Activated T-cell treated with anti-CD3 and anti-CD28 coated beads for 1 hour (primary cell): ENCODE results near the gene ACOT7.
"Not testable (repeated sequence)": the region's sequence is repeated elsewhere in the genome, so short reads cannot be mapped to it uniquely, and the experiment has no call there.

Source experiments
- DNase-seq: peaks from one replicate; pipeline ENCODE4 v3.0.0-alpha.2; 2020; ENCODE audit warnings: low read depth

The ACOT7 gene

DNA sequence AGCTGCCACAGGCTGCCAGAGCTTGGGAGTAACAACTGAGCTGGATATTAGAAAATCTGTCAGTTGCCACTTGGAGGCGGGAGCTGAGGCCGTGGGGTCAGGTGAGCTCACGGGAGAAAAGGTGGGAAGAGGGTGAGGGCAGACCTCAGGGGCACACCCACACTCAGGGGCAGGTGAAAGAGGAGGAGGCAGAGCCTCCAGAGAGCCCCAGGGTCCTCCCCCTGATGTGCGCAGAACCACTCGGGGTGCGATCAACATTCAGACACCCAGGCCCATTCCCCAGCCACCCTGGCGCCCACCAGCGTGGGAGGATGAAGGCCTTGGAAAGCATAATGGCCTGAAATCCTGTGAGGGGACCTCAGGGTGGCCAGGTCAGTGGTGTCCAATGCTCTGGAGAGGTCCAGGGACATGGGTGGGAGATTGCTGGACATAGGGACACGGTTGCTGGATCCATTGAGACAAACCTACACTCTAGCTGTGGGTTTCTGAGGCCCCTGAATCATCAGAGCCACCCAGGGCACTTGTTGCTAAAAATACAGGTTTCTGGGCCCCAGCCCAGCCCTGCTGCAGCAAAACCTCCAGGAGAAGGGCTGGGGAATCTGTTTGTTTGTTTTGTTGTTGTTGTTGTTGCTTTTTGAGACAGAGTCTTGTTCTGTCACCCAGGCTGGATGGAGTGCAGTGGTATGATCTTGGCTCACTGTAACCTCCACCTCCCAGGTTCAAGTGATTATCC is 83.3 kb downstream of the ACOT7 start:
- no peak for DNase-seq

DNA sequence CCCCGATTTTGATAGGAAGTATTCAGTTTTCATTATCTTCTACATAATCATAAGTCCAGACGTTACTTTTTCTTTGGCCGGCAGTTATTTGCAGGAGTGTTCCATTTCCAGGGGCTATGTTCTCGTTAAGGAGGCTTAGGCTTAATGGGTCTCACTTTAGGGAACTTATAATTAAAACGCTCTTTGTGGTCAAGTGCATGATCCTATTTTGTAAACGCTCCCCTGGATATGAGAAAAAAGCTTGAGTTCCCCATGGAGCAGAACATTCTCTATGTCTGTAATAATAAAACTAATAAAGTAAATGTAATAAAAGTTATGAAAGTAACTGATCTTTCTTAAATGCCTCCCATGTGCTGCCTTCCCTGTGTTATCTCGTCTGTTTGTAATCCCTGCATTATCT is 84.0 kb downstream of the ACOT7 start:
- DNase-seq: no peak

- DNase-seq: no peak
Observed at GRCh38 chr1:6308449-6308848, 85.1 kb downstream of the ACOT7 start.

- not testable (repeated sequence) for DNase-seq
Observed at GRCh38 chr1:6307682-6308081, 85.9 kb downstream of the ACOT7 start.

GRCh38 chr1:6307099-6307498 is 86.5 kb downstream of the ACOT7 start:
- DNase-seq: no peak

DNA sequence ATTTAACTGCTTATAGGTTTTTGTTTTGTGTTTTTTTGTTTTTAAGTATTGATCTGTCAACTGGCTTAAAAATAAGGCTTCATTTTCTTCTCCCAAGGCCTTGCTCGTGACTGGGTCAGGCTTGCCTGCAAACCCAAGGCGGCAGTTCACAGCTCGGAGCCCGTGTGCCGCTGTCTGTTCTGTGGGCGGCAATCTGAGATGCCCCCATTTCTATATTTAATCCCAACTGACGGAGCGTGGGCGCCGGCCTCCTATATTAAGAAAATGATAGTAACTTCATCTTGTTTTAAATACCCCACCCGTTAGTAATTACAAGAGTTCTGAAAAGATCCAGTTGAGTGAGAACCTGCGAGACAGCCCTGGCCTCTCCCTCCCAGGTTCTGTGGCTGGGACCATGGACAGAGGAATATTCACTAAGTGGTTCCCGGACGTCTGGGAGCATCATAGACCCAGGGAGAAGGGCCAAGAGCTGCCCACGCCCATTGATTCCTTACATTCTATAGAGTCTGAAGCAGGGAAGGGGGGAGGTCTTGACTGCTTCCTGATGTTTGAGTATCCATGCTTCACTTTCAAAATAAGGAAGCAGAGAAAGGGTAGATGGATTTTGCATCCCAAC is 90.1 kb downstream of the ACOT7 start:
- DNase-seq: no peak

DNA sequence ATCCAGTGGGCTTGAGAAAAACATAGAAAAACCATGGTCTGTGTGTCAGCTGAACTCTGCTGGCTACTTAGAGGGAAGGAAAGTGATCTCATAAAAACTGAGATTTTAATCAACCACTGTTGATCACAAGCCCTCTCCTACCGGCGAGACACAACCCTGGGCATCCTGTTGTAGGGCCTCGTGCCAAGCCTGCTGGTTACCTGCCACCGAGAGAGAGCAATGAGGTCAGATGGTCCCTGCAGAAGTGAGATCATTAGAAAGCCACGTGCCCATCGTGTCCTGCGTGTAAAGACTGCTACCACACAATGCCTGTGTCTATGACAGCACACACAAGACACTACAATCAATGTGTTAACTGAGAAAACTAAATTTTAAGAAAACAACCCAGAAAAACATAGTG is 91.0 kb downstream of the ACOT7 start:
- DNase-seq: no peak

DNA sequence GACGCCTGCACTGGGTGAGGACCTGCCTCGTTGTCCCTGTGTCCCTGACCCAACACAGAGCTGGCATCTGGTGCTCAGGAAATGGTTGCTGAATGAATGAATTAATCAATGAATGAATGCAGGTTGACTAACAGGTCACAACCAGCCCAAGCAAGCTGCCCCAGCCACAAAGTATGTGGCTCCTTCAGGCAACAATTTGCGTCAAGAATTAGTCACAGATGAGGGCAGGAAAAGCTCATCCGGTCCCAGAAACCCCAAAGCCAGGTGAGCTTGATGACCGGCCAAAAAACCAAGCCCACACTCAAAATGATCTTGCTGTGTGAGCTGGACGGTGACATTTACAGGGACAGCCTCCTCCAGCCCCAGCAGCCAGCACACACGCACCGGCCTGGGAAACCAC is 92.0 kb downstream of the ACOT7 start:
- DNase-seq: no peak

DNA sequence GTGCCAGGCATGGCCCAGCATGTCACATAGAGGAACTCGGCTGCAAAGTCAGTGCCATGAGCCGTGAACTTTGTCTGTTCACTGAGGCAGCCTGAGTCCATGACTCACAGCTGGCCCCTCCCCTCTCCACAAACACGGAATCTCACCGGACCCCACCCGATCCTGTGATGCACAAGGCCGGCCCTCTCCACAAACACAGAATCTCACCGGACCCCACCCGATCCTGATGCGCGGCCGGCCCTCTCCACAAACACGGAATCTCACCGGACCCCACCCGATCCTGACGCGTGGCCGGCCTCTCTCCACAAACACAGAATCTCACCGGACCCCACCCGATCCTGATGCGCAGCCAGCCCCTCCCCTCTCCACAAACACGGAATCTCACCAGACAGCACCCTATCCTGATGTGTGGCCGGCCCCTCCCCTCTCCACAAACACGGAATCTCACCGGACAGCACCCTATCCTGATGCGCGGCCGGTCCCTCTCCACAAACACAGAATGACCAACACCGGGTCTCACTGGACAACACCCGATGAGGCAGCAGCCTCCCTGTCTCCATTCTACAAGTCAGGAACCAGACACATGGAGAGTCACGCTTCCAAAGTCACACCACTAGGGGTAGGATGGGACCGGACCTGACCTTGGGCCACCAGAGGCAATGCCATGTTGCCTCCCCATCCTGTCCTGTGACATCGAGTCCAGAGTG is 93.1 kb downstream of the ACOT7 start:
- no peak for DNase-seq

DNA sequence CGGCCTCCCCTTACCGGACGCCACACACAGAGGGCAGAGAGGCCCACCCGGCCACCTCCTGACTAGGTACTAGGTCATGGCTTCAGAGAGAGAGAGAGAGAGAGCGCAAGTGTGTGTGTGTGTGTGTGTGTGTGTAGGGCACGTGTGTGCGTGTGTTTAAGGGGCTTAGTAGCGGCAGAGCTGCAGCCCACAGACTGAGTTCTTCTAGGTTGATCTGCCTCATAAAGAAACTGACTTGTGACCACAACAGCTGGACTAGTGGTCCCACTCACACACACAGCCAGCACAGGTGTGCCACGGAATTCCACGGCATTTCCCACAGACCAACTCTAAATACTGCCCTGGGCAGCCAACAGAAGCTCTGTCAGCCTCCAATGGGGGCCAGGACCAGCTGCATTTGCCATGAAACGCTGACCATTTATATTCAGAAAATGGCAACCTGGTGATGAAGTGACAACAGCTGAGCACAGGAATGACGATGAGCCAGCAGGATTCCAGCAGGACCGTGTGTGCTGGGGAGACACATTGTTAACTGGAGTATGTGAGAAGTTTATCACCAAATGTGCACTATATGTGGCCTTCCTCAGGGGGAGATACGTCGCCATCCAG is 93.9 kb downstream of the ACOT7 start:
- no peak for DNase-seq

DNA sequence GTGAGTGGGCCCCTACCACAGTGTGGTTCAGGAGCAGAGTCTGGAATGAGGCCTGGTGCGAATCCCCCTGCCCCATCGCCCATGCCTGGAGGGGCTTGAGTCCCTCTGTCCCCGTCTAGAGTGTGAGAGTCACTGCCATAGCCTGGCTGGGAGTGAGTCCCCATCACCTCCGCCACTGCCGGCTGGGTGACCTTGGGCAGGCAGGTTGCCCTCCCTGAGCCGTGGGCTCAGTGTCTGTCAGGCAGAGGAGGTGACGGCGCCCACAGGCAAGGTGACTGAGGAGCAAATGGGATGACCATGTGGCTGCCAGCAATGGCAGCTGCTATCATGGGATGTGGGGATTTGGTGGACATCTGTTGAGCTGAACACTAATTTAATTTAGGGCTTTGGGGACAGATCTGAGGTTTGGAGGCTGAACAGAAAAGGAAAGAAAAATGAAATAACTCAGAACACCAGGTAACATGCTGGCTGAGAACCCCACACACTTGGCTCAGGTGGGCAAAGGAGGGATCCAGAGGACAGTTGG is 94.6 kb downstream of the ACOT7 start:
- no peak for DNase-seq

- DNase-seq: no peak
Observed at GRCh38 chr1:6298530-6298929, 95.0 kb downstream of the ACOT7 start.

- DNase-seq: no peak
Observed at GRCh38 chr1:6295910-6296309, 97.7 kb downstream of the ACOT7 start.

DNA sequence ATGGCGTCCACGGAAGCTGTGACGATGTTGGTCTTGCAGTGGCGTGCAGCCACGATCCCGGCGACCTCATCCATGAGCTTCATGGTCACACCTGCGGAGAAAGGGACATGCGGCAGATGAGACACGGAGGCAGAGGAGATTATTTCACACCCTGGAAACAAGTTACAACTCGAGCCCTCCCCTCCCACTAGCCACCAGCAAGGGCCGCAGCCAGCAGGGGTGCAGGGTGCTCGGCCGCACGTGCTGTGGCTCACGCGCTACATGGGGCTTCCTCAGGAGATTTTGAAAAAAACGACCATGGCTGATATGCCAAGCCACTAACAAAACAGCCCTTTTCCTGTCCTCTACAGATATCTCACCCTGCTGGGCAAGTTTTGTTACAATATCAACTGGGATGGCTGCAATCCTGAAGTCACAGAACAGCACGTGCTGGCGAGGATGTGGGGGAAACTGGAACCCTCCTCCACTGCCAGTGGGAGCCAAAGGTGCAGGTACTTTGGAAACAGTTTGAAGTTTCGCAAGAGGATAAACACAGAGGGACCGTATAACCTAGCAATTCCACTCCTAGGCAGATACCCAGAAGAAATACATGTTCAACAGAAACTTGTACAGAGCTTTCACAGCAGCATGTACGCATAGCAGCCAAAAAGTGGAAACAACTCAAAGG is 98.5 kb downstream of the ACOT7 start:
- no peak for DNase-seq

DNA sequence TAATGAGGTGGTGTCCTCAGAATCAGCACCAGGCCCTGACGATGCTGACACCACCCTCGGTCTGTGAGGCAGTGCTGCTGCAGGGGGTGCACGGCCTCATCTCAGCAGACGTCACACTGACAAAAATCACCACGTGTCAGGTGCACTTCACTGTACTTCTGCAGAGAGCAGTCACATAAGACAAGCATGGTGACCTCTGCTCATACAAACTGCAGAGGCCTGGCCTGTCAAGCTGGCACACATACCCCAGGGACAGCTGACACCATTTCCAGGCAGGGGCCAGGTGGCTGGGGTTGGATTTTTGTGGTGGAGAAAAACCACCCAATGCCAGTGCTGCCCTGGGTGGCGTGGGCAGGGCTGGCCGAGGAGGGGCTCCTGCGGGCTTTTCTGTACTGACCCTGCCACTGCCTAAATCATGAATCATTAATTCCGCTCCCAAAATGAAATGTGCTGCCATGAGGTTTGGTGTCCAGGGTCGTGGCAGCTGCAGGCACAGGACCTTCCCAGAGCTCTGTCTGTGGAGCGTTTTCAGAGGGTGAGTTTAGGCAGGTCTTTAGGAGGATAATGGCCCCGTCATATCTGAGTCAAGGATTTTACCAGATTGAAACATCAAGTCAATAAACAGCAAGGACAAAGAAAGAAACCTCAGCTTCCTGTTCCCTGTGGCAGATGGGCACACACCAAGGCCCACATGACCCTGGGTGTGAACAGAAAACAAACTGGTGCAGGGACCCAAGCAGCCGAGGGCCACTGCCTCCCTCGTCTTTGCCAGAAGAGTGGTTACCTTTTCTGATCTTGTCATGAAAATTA is 99.3 kb downstream of the ACOT7 start:
- DNase-seq: no peak

GRCh38 chr1:6292102-6292501 is 101.5 kb downstream of the ACOT7 start:
- no peak for DNase-seq

- no peak for DNase-seq
Observed at GRCh38 chr1:6288665-6289064, 104.9 kb downstream of the ACOT7 start.

- no peak for DNase-seq
Observed at GRCh38 chr1:6288026-6288425, 105.5 kb downstream of the ACOT7 start.

DNA sequence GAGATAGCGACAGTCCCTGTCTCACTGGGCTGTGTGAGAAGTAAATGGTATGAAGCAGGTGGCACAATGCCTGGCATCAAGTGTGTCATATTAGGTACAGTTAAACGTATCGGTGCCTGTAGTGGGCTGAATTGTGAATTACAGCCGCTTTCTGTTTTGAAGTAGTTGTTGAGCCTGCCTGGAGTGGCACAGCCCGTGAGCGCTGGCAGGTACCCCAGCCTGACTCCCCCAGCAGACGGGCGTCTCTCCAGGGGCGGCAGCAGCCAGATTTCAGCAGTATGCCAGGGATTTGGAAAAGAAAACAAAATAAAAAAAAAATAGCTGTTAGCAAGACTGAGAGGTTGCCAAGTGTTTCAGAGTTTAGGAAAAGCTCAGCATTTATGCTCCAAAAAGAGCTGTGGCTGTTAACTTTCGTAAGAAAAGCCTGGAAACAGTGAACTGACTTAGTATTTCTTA is 106.1 kb downstream of the ACOT7 start:
- no peak for DNase-seq

DNA sequence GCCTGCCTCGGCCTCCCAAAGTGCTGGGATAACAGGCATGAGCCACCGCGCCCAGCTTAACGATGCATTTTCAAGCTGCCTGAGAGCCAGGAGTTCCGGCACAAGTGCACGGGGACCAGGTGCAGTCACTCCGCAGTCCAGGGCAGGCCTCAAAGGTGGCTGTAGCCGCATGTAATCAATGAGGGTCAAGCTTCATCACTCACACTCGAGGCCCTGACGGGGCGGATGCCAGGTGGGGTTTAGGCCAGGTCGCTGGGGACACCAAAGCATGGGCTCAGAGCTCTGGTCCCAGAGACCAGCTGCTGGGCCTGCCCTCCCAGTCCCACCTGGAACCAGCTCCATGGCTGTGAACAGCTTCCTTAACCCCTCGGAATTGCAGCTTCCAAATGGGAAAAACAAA is 106.5 kb downstream of the ACOT7 start:
- DNase-seq: no peak

- DNase-seq: no peak
Observed at GRCh38 chr1:6286266-6286665, 107.3 kb downstream of the ACOT7 start.
